ENCODE results near the gene GRK4. TPM values are rescaled to one million over a fixed set of nuclear protein-coding genes. Genes with fewer than 3 reads are reported as not detected.

Gene GRK4
- total RNA-seq, 3 donors from 2014 or later (not counting 1 experiment from before 2014, with no cell fraction given) = 2.0 to 6.4 (median 5.1) TPM

GRCh38 chr4:2961421-2961810, 2.0 kb upstream of the GRK4 start:
- H3K36me3 ChIP-seq (ENCODE audit: control insufficient read depth, insufficient read depth, low read length) = peaks cover 20% of the 10 kb centered on the region
- Mint-ChIP-seq H3K9me3 (no peaks in the 10 kb centered on the region), H3K27me3 (ENCODE audit: low read depth in 2 of 2) (no peaks in the 10 kb centered on the region), H3K36me3 (peaks cover 9% of the 10 kb centered on the region), H3K4me3 (peak overlapping the region; percentile 91), H3K27ac (peak overlapping the region; percentile 88 to 90), H3K4me1 (peaks cover 43 to 47% of the 10 kb centered on the region in 2 donors)
- no peak for TF ChIP-seq CTCF (IDR thresholded peaks at IDR 0.05)
- peaks cover 26% of the 10 kb centered on the region for H3K4me1 ChIP-seq (ENCODE audit: control insufficient read depth, insufficient read depth, low read length)
- no peaks in the 10 kb centered on the region for H3K27me3 ChIP-seq (ENCODE audit: control insufficient read depth, insufficient read depth, low read length)
- no peak overlapping the region for H3K27ac ChIP-seq (ENCODE audit: low read length)
- no peak for ATAC-seq
- 61% methylated on average over 8 of the region's 8 CpGs for WGBS (ENCODE audit: insufficient coverage)
- H3K9me3 ChIP-seq (ENCODE audit: control insufficient read depth, insufficient read depth, low read length) = no peaks in the 10 kb centered on the region
- DNase-seq = peak in 1 of 2 donors; percentile 46
- H3K4me3 ChIP-seq (ENCODE audit: low read length) = no peak overlapping the region
- intact Hi-C loops (cut with micrococcal nuclease) = loop anchor here (5.0 to 10.0 kb wide), 2 partner anchors 86 to 197 kb away; no protein-coding TSS in a partner anchor

DNA sequence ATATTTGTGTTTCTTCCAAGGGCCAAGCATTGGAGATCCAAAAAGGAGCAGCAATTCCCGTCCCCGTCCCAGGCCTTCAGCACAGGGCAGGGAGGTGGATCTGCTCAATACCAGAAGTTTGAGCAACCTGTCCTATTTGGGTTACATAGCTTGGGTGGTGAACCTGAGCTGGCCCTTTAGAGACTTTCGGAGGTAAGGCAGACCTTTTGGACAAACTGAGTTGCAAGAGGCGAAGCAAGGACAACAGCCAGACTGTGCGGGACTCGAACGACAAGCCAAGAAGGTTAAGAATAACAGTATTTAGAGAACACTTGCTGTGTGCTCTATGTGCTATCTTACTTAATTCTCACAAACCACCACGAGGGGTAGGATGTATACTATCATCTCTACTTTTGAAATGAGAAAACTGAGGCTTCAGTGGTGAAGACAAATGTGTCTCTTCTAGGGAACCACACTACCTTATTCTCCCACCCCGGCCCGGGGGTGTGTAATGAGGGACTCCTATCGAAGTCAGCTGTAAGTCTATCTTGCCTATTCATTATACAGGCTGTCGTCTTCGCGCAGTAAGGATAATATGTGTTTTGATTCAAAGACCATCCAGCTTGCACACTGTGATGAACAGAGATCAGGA, 1.4 kb upstream of the GRK4 start:
- peak overlapping the region; percentile 71 for H3K4me3 ChIP-seq (ENCODE audit: low read length)
- no peaks in the 10 kb centered on the region for H3K27me3 Mint-ChIP-seq (ENCODE audit: low read depth in 2 of 2)
- H3K27me3 ChIP-seq (ENCODE audit: control insufficient read depth, insufficient read depth, low read length) = no peaks in the 10 kb centered on the region
- H3K36me3 Mint-ChIP-seq = peaks cover 9% of the 10 kb centered on the region
- 62% methylated on average over 10 of the region's 14 CpGs for WGBS (ENCODE audit: insufficient coverage)
- intact Hi-C loops (cut with micrococcal nuclease) = loop anchor here (2.0 to 10.0 kb wide), 4 partner anchors 27 to 543 kb away; partner anchors contain the start of genes CFAP99 and ZFYVE28
- peak overlapping the region; percentile 88 to 90 for H3K27ac Mint-ChIP-seq
- no peaks in the 10 kb centered on the region for H3K9me3 Mint-ChIP-seq
- H3K36me3 ChIP-seq (ENCODE audit: control insufficient read depth, insufficient read depth, low read length) = peaks cover 16% of the 10 kb centered on the region
- DNase-seq = peak in 1 of 2 donors; percentile 61
- peak overlapping the region; percentile 91 for H3K4me3 Mint-ChIP-seq
- no peak for ATAC-seq
- H3K4me1 Mint-ChIP-seq = peaks cover 43 to 47% of the 10 kb centered on the region in 2 donors
- no peaks in the 10 kb centered on the region for H3K9me3 ChIP-seq (ENCODE audit: control insufficient read depth, insufficient read depth, low read length)
- no peak overlapping the region for H3K27ac ChIP-seq (ENCODE audit: low read length)
- peaks cover 26% of the 10 kb centered on the region for H3K4me1 ChIP-seq (ENCODE audit: control insufficient read depth, insufficient read depth, low read length)
- TF ChIP-seq CTCF (IDR thresholded peaks at IDR 0.05) = peak; percentile 13

GRCh38 chr4:2962614-2963174, 677 bp upstream of the GRK4 start:
- peaks cover 5% of the 10 kb centered on the region for H3K36me3 Mint-ChIP-seq
- DNase-seq (no peak), ATAC-seq (peak; percentile 34 to 43 (median 39))
- peak overlapping the region; percentile 88 to 90 for H3K27ac Mint-ChIP-seq
- H3K9me3 Mint-ChIP-seq = no peaks in the 10 kb centered on the region
- peak overlapping the region; percentile 71 for H3K27ac ChIP-seq (ENCODE audit: low read length)
- TF ChIP-seq CTCF (IDR thresholded peaks at IDR 0.05) = no peak
- H3K4me3 Mint-ChIP-seq = peak overlapping the region; percentile 91
- peaks cover 39 to 47% of the 10 kb centered on the region in 2 donors for H3K4me1 Mint-ChIP-seq
- no peaks in the 10 kb centered on the region for H3K27me3 ChIP-seq (ENCODE audit: control insufficient read depth, insufficient read depth, low read length)
- intact Hi-C loops (cut with micrococcal nuclease) = loop anchor here (2.0 to 10.0 kb wide), 4 partner anchors 28 to 544 kb away; partner anchors contain the start of genes CFAP99 and ZFYVE28
- peak overlapping the region; percentile 71 for H3K4me3 ChIP-seq (ENCODE audit: low read length)
- peaks cover 10% of the 10 kb centered on the region for H3K36me3 ChIP-seq (ENCODE audit: control insufficient read depth, insufficient read depth, low read length)
- H3K9me3 ChIP-seq (ENCODE audit: control insufficient read depth, insufficient read depth, low read length) = no peaks in the 10 kb centered on the region
- WGBS (ENCODE audit: insufficient coverage) = under 1% methylated on average over 40 of the region's 40 CpGs
- H3K4me1 ChIP-seq (ENCODE audit: control insufficient read depth, insufficient read depth, low read length) = peaks cover 26% of the 10 kb centered on the region
- no peaks in the 10 kb centered on the region for H3K27me3 Mint-ChIP-seq (ENCODE audit: low read depth in 2 of 2)
